GM18519 (cell line): ENCODE data around the gene APEH.
A peak's percentile ranks its signal among the peaks of the same experiment; 100 is the strongest.

ENCODE experiments used
- ATAC-seq: cut with Tn5 transposase; IDR thresholded peaks from one replicate; pipeline ENCODE4 v1.9.1; 2021; ENCODE audit warnings: mild to moderate bottlenecking, moderate library complexity; ENCODE audit not compliant: unreplicated experiment, low FRiP score

APEH gene

DNA sequence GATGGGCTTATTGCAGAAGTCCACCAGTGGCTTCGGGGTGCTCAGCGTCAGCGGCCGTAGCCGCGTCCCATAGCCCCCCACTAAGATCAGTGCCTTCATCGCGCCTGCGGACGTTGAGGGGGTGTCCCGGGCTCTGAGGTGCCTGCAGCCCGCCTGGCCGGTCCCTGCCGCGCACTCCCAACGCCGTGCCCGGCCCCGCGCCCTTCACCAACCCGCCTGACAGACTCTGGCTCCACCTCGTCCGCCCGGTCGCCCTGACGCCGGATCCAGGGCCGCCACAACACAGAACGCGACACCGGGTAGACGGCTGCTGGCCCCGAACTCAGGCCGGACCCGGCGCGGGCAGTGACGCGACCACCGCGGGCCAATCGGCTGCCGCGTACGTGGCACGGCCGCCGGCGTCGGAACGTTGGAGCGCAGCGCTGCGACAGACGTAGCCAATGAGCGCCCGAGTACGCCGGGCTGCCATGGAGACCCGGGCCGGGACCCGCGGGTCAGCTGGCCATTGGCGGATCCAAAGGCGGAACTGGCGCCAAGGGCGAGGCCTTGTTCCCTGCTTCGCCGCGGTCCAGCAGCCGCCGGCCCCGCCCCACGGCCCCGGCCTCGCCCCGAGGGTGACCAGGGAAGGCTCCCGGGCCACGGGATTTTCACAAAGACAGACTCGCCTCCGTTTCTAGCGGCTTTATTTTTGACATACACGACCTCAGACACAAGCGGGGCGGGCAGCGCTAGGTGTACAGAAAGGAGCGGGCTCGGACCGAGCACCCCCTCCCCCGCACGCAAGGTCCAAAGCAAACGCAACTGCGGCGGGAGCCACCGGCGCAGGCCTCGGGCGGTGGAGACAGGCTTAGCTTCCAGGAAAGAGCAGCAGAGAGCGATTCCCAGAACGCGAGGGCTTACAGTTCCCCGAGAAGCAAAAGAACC is 49.7 kb downstream of the APEH start, which contains the start of gene GMPPB:
GMPPB (minus strand) TSS at position 324 of the 924 bp plus-strand sequence; CDS start at position 99, 225 bp downstream.
- peak; percentile 65 for ATAC-seq

DNA sequence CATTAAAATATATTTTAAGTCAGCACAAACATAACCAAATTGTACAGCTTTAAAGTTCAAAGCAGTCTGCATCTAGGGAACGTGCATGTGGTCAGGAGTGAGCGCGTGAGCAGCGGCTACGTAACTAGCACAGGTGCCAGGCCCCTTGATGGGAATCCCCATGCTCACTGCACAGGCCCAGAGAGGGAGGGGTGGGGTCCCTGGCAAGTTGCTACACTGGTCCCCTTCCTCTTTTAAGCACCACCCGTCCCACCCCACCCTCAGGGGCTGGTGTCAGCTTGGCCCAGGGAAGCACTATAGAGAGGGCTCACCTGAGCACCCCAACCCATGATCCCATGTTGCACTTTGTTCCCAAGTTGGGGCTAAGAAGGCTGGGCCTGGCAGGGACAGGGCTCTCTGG is 50.4 kb downstream of the APEH start:
- no peak for ATAC-seq

DNA sequence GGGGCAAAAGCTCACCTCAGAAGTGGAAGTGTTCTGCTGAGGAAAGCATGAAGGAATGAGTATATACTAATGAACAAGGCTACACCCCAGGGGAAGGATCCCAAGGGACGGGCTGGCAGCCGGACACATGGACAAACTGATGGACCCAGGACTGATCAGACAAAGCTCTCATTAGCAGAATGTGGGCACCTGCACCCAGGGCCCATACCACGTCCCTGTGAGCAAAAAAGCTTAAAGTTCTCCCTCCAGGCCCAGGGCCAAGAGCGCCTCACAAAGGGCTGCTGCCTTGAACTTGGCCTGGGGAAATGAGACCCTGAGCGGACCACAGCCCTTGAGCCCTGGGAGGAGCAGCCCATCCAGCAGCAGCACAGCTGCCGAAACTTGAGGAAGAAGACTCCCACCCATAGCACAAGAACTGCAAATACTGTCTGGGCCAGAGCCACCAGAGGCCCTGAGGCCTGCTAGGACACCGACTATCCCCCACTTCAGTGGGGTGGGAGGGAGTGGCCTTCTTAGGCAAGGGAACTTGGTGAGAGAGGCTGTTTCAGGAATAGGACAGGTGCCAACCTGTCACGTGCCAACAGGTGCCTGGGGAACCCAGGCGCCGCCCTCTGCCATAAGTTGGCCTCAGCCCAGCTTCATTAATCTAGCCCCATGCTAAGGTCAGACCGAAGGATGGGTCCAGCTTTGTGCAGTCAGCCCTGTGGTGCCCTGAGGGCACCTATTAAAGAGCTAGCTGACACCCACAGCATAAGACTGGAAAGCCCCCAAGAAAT is 51.9 kb downstream of the APEH start:
- no peak for ATAC-seq

GRCh38 chr3:49727154-49727923 is 53.2 kb downstream of the APEH start:
- ATAC-seq, result no peak

GRCh38 chr3:49727924-49728361 is 53.8 kb downstream of the APEH start:
- no peak for ATAC-seq

- no peak for ATAC-seq
Observed at GRCh38 chr3:49729966-49730609, 55.9 kb downstream of the APEH start.

GRCh38 chr3:49732597-49732996 is 58.4 kb downstream of the APEH start:
- ATAC-seq, result no peak

GRCh38 chr3:49733551-49733950 is 59.4 kb downstream of the APEH start:
- no peak for ATAC-seq
